Endothelial cell of umbilical vein (primary cell): Measurements from ENCODE around the gene IST1. TPM values are rescaled to one million over a fixed set of nuclear protein-coding genes. Genes with fewer than 3 reads are reported as not detected.

Experiments
- BruUV-seq: library from RNA; stranded (reverse); fragments of 400-500 nt; replicated peaks from 2 replicates; lab custom pipeline; 2021; lab: Mats Ljungman, UMichigan
- CTCF ChIA-PET: fragments of 300-600, 350-600 bp; sonication (Branson Sonifier 250); formaldehyde crosslinking; loops from one replicate; lab custom pipeline; 2021; ENCODE audit warnings: antibody characterized with exemption, inconsistent platforms; lab: Charles Lee
- POLR2A ChIA-PET: fragments of 300-600, 350-600 bp; sonication (Branson Sonifier 250); formaldehyde crosslinking; loops from one replicate; lab custom pipeline; 2021; ENCODE audit warnings: antibody characterized with exemption, inconsistent platforms; lab: Charles Lee
- DNase-seq: peaks from one replicate; pipeline ENCODE4 v3.0.0-alpha.2; 2011; ENCODE audit warnings: low read depth, low spot score
- FAIRE-seq: peaks from 2 replicates; lab custom pipeline; 2011; peaks lifted over from hg19 to GRCh38; lab: Jason Lieb, UNC
- H2AFZ ChIP-seq: 2 replicates; pipeline ENCODE4 v1.6.0; 2012; ENCODE audit warnings: low read depth, low read length, control low read depth, inconsistent platforms
- H3K27ac ChIP-seq: 2 replicates; pipeline ENCODE4 v1.5.1; 2011; ENCODE audit warnings: low read depth, mild to moderate bottlenecking, control low read depth, low read length, moderate library complexity; ENCODE audit not compliant: insufficient read depth
- H3K27me3 ChIP-seq, 2 experiments: 2 replicates each; pipeline versions ENCODE4 v1.6.0 to v1.6.1; 2011; ENCODE audit warnings: low read length in 2 of 2, mixed read lengths in 1 of 2; ENCODE audit not compliant: control insufficient read depth in 2 of 2, insufficient read depth in 2 of 2
- H3K36me3 ChIP-seq, 2 experiments: 2 replicates in 1 of 2; 3 replicates in 1 of 2; pipeline ENCODE4 v1.5.1; 2011; ENCODE audit warnings: low read length in 2 of 2, mild to moderate bottlenecking in 1 of 2, moderate library complexity in 1 of 2; ENCODE audit not compliant: control insufficient read depth in 2 of 2, insufficient read depth in 2 of 2; ENCODE audit errors: extremely low read depth in 1 of 2
- H3K4me1 ChIP-seq: 3 replicates; pipeline ENCODE4 v1.5.1; 2011; ENCODE audit warnings: mild to moderate bottlenecking, low read length; ENCODE audit not compliant: control insufficient read depth, insufficient read depth; ENCODE audit errors: extremely low read depth
- H3K4me2 ChIP-seq: 2 replicates; pipeline ENCODE4 v1.6.1; 2011; ENCODE audit warnings: low read length, control low read depth, mixed read lengths; ENCODE audit not compliant: insufficient read depth
- H3K4me3 ChIP-seq, 3 experiments: fragments of 200-600 bp in 1 of 3; sonication (generic), shearing (Covaris generic) in 1 of 3; replicated peaks in 1 of 3; 2 replicates each; pipeline ENCODE4 v1.5.1; 2011 to 2016; ENCODE audit warnings: control low read depth in 3 of 3, low read length in 3 of 3, mild to moderate bottlenecking in 2 of 3, inconsistent platforms in 1 of 3, low read depth in 1 of 3, moderate library complexity in 1 of 3; ENCODE audit not compliant: insufficient read depth in 1 of 3
- H3K79me2 ChIP-seq: 2 replicates; pipeline ENCODE4 v1.6.0; 2012; ENCODE audit warnings: low read length, inconsistent platforms; ENCODE audit not compliant: control insufficient read depth, insufficient read depth
- H3K9ac ChIP-seq: replicated peaks from 2 replicates; pipeline ENCODE3; 2011; ENCODE audit warnings: low read length, control low read depth; ENCODE audit not compliant: insufficient read depth; ENCODE audit errors: extremely low read depth
- H3K9me1 ChIP-seq: replicated peaks from 3 replicates; pipeline ENCODE4 v1.6.0; 2011; ENCODE audit warnings: mild to moderate bottlenecking, low read length; ENCODE audit not compliant: control insufficient read depth, insufficient read depth; ENCODE audit errors: extremely low read depth
- H3K9me3 ChIP-seq: replicated peaks from 2 replicates; pipeline ENCODE4 v1.5.1; 2012; ENCODE audit warnings: low read length, inconsistent platforms; ENCODE audit not compliant: control insufficient read depth, insufficient read depth
- H4K20me1 ChIP-seq: replicated peaks from 2 replicates; pipeline ENCODE3; 2011; ENCODE audit warnings: mild to moderate bottlenecking, low read length; ENCODE audit not compliant: control insufficient read depth, insufficient read depth; ENCODE audit errors: extremely low read depth
- EZH2 ChIP-seq: IDR thresholded peaks from 2 replicates; pipeline ENCODE4 v1.6.1; 2012; ENCODE audit warnings: borderline replicate concordance, low read depth, mild to moderate bottlenecking, moderate library complexity, low read length, inconsistent platforms; ENCODE audit not compliant: severe bottlenecking
- MYC ChIP-seq: IDR thresholded peaks from one replicate; pipeline ENCODE4 v1.6.1; 2011; ENCODE audit warnings: mild to moderate bottlenecking, low read depth, low read length
- POLR2A ChIP-seq: IDR thresholded peaks from 2 replicates; pipeline ENCODE4 v1.6.1; 2012; ENCODE audit warnings: low read depth, mild to moderate bottlenecking, control low read depth, low read length
- dilution Hi-C: fragments of 300-500 bp; cut with MboI; formaldehyde crosslinking; loops from one replicate; pipeline ENCODE4 v1.15.0; 2019; ENCODE audit warnings: low sequenced_read_pairs; ENCODE audit not compliant: extremely low pct_ligation_motif_present
- intact Hi-C: fragments of 100-400 bp; cut with micrococcal nuclease; formaldehyde crosslinking; loops from one replicate; pipeline ENCODE4 v1.10.0; 2022
- polyA plus RNA-seq, 4 experiments: library from polyadenylated mRNA; depleted of rRNA in 3 of 4; stranded (reverse) in 3 of 4; unstranded in 1 of 4; fragments of >200 nt; gene quantifications; 2 replicates each; pipeline versions ENCODE4 v1.2.1 to v1.2.3, GENCODE V29; 2011 to 2012; ENCODE audit warnings: missing spikeins in 1 of 4
- total RNA-seq: library from RNA; stranded (reverse); gene quantifications from 2 replicates; pipeline ENCODE4 v1.2.3, GENCODE V29; 2021
- TF ChIP-seq, protein P1 (sequence below): IDR thresholded peaks from 2 replicates; pipeline ENCODE4 v1.6.1; 2011; ENCODE audit not compliant: insufficient read depth, insufficient read length

The IST1 gene
- total and polyA plus RNA-seq, 2 donors (not counting 3 experiments of a cell fraction or from before 2014, with no cell fraction given): 145 to 165 TPM

GRCh38 chr16:71954699-71955195, 59.4 kb downstream of the IST1 start:
- intact Hi-C loops: no loop called here
- Histone ChIP-seq H3K4me3 (no peak overlapping the region), H3K36me3 (no peaks in the 10 kb centered on the region), H3K9ac (no peak overlapping the region), H3K27ac (no peak overlapping the region), H2AFZ (no peak overlapping the region), H4K20me1 (no peaks in the 10 kb centered on the region), H3K27me3 (peaks cover 3 to 5% of the 10 kb centered on the region in 2 experiments), H3K4me1 (peaks cover 3% of the 10 kb centered on the region), H3K79me2 (no peaks in the 10 kb centered on the region), H3K4me2 (no peak overlapping the region), H3K9me3 (no peaks in the 10 kb centered on the region), H3K9me1 (no peaks in the 10 kb centered on the region)
- FAIRE-seq (no peak), DNase-seq (no peak)
- CTCF ChIA-PET: interaction anchor here (0.9 to 1.2 kb wide), 3 partner anchors 9 to 159 kb away, joined by 3 read pairs; no protein-coding TSS in a partner anchor
- dilution Hi-C loops: no loop called here
- TF ChIP-seq MYC (no peak), EZH2 (no peak), POLR2A (no peak)
- no TSS peak for BruUV-seq
- POLR2A ChIA-PET: no interaction called here

- Histone ChIP-seq H3K36me3 (no peaks in the 10 kb centered on the region), H3K27ac (no peak overlapping the region), H3K9me3 (no peaks in the 10 kb centered on the region), H3K9ac (no peak overlapping the region), H3K79me2 (no peaks in the 10 kb centered on the region), H3K4me3 (no peak overlapping the region), H2AFZ (no peak overlapping the region), H3K4me1 (peaks cover 3% of the 10 kb centered on the region), H3K9me1 (no peaks in the 10 kb centered on the region), H3K27me3 (peaks cover 3 to 5% of the 10 kb centered on the region in 2 experiments), H3K4me2 (no peak overlapping the region), H4K20me1 (no peaks in the 10 kb centered on the region)
- dilution Hi-C loops (no loop called here), intact Hi-C loops (no loop called here)
- TF ChIP-seq, protein P1, sequence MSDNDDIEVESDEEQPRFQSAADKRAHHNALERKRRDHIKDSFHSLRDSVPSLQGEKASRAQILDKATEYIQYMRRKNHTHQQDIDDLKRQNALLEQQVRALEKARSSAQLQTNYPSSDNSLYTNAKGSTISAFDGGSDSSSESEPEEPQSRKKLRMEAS: no peak
- ChIA-PET CTCF (interaction anchor here (8.7 kb wide), 1 partner anchor 73 kb away, joined by 212 read pairs; the partner anchor contains the start of gene ZNF821), POLR2A (no interaction called here)
- FAIRE-seq (no peak), DNase-seq (peak; percentile 7)
- no TSS peak for BruUV-seq
Measured at GRCh38 chr16:71956486-71956885, 61.2 kb downstream of the IST1 start.
